ENCODE measurements around the gene VRK2.

Gene VRK2

DNA sequence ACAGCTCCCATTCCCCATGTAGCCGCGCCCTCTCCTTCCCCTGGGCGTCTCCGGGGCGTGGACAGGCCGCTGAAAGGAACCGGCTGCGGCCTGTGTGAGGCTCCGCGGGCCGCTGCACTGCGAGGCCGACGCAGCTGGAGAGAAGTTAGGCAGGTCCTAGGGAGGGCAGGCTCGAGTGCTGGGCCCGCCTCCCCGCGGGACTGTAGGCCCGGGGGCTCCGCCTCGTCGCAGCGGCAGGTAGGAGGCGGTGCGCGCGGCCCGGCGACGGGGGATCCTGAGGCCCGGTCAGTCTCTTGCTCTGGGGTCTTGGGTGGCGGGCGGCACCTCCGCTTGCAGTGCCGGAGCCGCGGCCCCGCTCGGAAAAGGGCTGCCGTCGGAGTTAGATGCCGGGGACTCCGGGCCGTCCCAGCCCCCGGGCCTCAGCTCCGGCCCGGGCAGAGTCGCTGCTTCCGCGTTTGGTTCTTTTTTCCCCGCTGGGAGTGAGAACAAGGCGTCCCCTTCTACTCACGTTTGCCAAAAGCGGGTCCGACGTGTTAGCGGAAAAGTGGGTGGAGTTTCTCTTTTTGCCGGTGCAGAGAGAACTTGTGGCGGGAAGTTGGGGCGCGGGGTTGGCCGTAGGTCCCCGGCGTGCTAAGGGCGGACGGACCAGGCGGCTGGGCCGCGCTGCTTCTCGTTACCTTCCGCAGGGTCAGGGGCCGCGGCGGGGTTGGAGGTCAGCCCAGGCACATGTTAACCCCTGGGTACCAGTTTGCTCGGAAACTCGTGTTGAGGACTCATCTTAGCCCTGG is at the start of gene VRK2:
TSS of gene VRK2 (plus strand) at position 222 of the 788 bp plus-strand sequence. CDS start 2,026 bp downstream, outside the sequence.
- Mint-ChIP-seq H3K27ac (peak within 1 kb of the TSS; percentile 92), H3K27me3 (no peaks in the 10 kb centered on the region), H3K4me1 (peaks cover 51% of the 10 kb centered on the region), H3K36me3 (ENCODE audit: low read depth) (peaks cover 13% of the 10 kb centered on the region), H3K4me3 (peak within 1 kb of the TSS; percentile 89), H3K9me3 (no peaks in the 10 kb centered on the region)
- DNase-seq (peak; percentile 82), ATAC-seq (peak; percentile 96)

DNA sequence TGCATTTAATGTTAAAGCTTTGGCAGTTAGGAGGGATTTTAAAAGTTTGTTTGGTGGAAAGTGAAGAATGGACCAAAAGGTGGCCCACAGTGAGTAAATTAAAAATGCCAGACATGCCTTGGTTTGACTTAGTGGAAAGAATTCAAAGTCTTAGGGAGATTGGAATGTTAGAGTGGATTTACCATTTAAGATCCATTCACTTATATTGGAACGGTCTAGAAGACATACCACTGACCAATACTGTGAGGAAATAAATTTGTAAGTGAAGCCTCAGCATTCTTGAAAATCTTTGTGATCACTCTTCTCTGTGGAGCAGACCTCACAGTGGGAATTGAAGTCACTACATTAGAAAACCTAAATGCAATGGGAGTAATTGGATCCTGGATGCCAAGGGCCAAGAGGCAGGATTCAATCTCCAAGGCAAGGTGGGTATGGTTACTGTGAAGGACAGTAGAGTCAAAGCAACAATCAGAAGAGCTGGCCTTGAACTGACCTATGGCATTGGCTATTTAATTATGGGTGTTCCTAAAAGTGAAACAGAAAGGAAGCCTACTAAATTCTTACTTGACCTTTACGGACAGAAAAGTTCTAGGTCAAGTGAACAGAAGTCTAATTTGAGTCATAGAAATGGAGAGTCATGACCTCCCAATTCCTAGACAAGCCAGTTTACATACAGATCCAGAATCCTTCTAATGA is 40.2 kb upstream of the VRK2 start:
- H3K36me3 Mint-ChIP-seq (ENCODE audit: low read depth): no peaks in the 10 kb centered on the region
- H3K27ac Mint-ChIP-seq: no peak overlapping the region
- H3K4me3 Mint-ChIP-seq: no peak overlapping the region
- no peaks in the 10 kb centered on the region for H3K27me3 Mint-ChIP-seq
- DNase-seq (no peak), ATAC-seq (no peak)
- no peaks in the 10 kb centered on the region for H3K9me3 Mint-ChIP-seq
- H3K4me1 Mint-ChIP-seq: no peaks in the 10 kb centered on the region

DNA sequence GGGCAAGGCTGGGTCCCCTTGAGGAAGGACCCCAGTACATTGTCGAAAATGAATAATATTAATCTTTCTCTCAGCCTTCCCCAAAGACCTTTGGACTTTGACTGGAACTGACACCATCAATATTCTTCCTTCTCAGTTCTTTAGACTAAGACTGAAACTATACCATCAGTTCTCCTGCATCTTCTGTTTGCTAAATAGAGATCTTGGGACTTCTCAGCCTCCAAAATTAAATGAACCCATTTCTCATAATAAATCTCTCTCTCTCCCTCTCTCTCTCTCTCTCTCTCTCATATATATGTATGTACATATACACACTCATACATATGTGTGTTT is 39.7 kb upstream of the VRK2 start:
- Mint-ChIP-seq H3K4me1 (no peaks in the 10 kb centered on the region), H3K4me3 (no peak overlapping the region), H3K36me3 (ENCODE audit: low read depth) (no peaks in the 10 kb centered on the region), H3K27ac (no peak overlapping the region), H3K27me3 (no peaks in the 10 kb centered on the region), H3K9me3 (no peaks in the 10 kb centered on the region)
- ATAC-seq (no peak), DNase-seq (no peak)

DNA sequence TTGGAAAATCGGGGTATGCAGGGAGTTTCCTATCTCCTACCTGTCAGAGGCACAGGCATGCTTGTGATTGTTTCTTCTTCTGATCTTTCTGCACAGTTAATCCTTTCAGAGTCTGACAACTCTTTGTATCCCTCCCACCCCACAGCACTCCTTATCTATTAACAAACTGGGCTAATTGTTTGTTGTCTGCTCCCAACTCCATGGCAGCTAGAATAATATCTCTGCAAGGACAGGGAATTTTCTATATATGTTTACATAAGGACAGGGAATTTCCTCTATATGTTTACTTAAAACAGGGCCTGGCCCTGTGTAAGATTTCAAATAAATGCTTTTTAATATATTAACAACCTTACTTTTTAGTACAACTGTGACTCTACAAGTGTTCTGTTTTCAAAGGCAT is 36.0 kb upstream of the VRK2 start:
- Mint-ChIP-seq H3K27me3 (no peaks in the 10 kb centered on the region), H3K36me3 (ENCODE audit: low read depth) (peaks cover 1% of the 10 kb centered on the region), H3K4me3 (no peak overlapping the region), H3K4me1 (no peaks in the 10 kb centered on the region), H3K27ac (no peak overlapping the region), H3K9me3 (peaks cover 4% of the 10 kb centered on the region)
- ATAC-seq (no peak), DNase-seq (no peak)

DNA sequence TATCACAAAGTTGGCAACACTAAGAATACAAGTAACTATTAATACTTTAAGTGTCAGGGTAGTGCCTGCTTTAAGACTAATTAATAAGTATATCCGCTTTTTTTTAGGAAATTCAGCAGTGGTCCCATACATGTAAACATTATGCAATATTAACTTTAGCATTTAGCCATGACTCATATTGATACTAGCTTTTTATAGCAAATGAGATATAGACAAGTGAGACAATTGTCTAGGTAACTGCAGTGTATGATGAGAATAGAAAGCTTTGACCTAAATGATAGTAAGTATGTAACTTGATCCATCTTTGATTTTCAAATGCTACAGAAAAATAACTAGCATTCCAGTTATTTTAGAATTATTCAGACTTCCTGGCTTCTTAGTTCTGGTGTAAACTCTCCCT is 27.4 kb upstream of the VRK2 start:
- no peak overlapping the region for H3K4me3 Mint-ChIP-seq
- DNase-seq: no peak
- H3K27ac Mint-ChIP-seq: no peak overlapping the region
- no peak for ATAC-seq
- H3K36me3 Mint-ChIP-seq (ENCODE audit: low read depth): peaks cover 5% of the 10 kb centered on the region
- peaks cover 9% of the 10 kb centered on the region for H3K9me3 Mint-ChIP-seq
- no peaks in the 10 kb centered on the region for H3K27me3 Mint-ChIP-seq
- H3K4me1 Mint-ChIP-seq: peaks cover 15% of the 10 kb centered on the region

DNA sequence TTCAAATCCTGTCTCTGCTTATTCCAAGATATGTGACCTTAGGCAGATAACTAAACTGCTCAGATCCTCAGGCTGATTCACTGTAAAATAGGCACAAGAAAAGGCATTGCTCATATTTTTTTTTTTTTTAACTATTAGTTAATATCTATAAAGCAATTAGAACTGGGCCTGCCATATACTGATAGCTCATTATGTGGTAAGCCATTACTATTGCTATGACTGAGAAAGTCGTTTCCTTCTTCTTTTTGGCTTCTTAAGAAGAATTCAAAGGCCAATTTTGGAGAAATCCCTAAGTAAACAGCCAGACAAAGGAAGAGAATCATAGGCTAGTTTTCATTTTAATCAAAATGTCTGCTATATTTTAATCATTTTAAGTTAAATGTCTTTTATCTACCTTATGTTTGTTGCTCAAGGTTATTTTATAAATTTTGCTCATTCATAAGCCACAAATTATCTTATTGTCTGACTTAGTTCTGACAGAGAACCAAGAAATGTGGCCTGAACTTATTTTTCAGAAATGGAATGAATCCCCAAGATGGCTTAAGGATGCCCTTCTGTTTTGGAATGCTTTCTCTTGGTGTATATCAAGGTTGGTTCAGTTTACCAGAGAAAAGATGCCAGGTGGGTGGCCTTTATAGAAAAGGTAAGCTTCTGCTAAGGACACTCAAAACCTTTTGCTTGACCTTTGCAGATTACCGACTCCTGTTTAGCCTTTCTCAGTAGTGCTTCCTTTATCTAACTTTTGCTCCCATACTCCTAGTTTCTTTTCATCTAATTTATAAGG is 21.3 kb upstream of the VRK2 start:
- H3K27ac Mint-ChIP-seq: no peak overlapping the region

DNA sequence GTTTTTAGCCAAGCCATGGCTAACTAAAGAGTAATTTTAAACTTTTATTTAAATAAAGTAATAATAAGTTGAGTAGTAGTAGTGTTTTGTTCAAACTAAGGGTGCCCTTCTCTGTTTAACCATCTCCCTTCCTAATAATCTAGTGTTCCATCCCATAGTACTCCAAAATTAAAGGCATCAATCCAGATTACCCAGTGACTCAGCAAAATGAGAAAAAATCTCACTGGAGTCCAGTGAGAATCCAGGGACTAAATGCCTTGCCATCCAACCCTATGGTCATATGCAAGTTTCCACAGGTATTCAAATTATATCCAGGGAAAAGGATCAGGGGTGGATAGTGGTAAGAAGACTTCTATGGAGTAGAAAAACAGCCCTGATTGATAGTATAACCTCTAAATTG is 19.6 kb upstream of the VRK2 start:
- ATAC-seq (no peak), DNase-seq (no peak)
- Mint-ChIP-seq H3K27me3 (no peaks in the 10 kb centered on the region), H3K9me3 (no peaks in the 10 kb centered on the region), H3K36me3 (ENCODE audit: low read depth) (no peaks in the 10 kb centered on the region), H3K4me1 (peaks cover 24% of the 10 kb centered on the region), H3K4me3 (no peak overlapping the region), H3K27ac (no peak overlapping the region)

More for the DNA sequence above, 21.3 kb upstream of the VRK2 start:
- no peaks in the 10 kb centered on the region for H3K9me3 Mint-ChIP-seq
- peaks cover 24% of the 10 kb centered on the region for H3K4me1 Mint-ChIP-seq
- DNase-seq (no peak), ATAC-seq (no peak)
- H3K36me3 Mint-ChIP-seq (ENCODE audit: low read depth): no peaks in the 10 kb centered on the region
- no peak overlapping the region for H3K4me3 Mint-ChIP-seq
- no peaks in the 10 kb centered on the region for H3K27me3 Mint-ChIP-seq

DNA sequence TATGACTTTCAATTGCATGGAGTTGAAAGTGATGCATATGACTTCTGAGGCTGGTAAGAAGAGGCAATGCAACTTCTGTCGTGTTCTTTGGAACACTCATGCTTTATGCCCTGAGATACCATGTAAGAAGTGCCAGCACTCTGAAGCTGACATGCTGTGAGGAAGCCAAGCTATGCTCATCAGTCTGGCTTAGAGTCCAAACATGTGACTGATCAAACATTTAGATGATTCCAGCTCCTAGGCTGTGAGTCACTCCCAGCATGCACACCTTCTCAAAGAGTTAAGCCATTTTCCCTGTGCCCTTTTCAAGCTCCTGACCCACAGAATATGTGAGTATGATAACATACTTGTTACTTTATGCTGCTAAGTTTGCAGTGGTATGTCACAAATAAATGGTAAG is 15.8 kb upstream of the VRK2 start:
- Mint-ChIP-seq H3K27me3 (no peaks in the 10 kb centered on the region), H3K4me1 (peaks cover 7% of the 10 kb centered on the region), H3K9me3 (no peaks in the 10 kb centered on the region), H3K36me3 (ENCODE audit: low read depth) (no peaks in the 10 kb centered on the region), H3K4me3 (no peak overlapping the region), H3K27ac (no peak overlapping the region)
- DNase-seq: no peak
- ATAC-seq: no peak

DNA sequence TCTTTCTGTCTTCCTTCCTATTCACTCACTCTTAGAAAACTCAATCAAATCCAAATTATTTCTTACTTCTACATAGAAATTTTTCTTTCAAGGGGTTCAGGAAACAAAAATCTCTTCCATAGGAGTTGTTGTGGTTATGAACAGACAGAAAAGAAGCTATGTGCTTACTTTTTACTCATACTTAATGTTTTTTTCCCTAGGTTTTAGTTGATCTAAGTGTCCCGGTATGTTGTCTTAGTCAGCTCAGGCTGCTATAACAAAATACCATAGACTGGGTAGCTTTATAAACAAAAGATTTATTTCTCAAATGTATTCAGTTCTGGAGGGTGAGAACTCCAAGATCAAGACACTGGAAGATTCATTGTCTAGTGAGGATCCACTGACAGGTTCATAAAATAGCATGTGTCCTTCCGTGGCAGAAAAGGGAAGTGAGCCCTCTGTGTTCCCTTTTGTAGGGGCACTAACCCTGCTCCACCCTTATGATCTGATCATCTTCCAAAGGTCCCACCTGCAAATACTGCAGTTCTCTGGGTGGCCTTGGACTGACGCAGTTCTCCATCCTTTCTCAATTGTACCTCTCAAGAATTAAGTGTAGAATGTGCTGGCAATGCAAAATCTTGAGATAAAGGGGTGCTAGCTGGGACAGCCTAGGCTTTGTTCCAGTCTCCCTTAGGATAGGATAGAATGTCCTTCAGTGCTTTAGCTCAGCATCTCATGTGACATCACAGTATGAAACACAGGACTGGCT is 14.4 kb upstream of the VRK2 start:
- ATAC-seq (peak; percentile 28), DNase-seq (no peak)
- peaks cover 3% of the 10 kb centered on the region for H3K4me1 Mint-ChIP-seq
- no peaks in the 10 kb centered on the region for H3K27me3 Mint-ChIP-seq
- no peak overlapping the region for H3K27ac Mint-ChIP-seq
- H3K9me3 Mint-ChIP-seq: no peaks in the 10 kb centered on the region
- no peaks in the 10 kb centered on the region for H3K36me3 Mint-ChIP-seq (ENCODE audit: low read depth)
- H3K4me3 Mint-ChIP-seq: no peak overlapping the region

DNA sequence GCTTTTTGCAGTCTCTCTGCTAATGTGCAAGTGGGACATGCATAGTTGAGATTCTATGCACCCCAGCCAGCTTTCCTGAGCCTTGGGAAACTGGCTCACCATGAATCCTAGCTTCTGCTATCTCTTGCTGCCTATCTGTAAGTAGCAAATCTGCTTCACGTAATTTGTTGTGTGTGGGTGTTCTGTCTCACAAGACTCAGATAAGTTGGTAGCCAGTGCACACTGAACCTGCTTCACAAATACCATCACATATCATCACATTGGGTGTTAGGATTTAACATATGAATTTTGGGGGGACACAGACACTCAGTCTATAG is 13.9 kb upstream of the VRK2 start:
- DNase-seq (no peak), ATAC-seq (no peak)
- H3K4me3 Mint-ChIP-seq: no peak overlapping the region
- no peaks in the 10 kb centered on the region for H3K27me3 Mint-ChIP-seq
- H3K36me3 Mint-ChIP-seq (ENCODE audit: low read depth): peaks cover 3% of the 10 kb centered on the region
- H3K9me3 Mint-ChIP-seq: no peaks in the 10 kb centered on the region
- H3K27ac Mint-ChIP-seq: no peak overlapping the region
- peaks cover 3% of the 10 kb centered on the region for H3K4me1 Mint-ChIP-seq

DNA sequence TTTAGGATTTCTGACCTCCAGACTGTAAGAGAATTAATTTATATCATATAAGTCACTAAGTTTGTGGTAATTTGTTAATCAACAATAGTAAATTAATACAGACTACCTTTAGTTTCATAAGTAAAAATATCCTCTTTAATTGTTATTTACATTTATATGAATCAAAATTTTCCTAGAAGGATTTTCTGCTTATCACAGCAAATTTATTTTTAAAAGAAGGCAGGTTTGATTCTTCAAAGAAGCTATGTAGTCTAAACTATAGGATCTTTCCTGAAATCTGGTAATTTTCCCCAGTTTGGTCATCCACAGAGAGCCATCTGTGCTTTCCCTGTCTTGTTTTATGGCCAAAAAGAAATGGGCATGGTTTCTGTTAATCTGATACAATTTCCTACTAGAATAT is 13.1 kb upstream of the VRK2 start:
- no peaks in the 10 kb centered on the region for H3K9me3 Mint-ChIP-seq
- no peak overlapping the region for H3K27ac Mint-ChIP-seq
- H3K27me3 Mint-ChIP-seq: no peaks in the 10 kb centered on the region
- peaks cover 8% of the 10 kb centered on the region for H3K36me3 Mint-ChIP-seq (ENCODE audit: low read depth)
- H3K4me3 Mint-ChIP-seq: no peak overlapping the region
- DNase-seq (no peak), ATAC-seq (no peak)
- peaks cover 3% of the 10 kb centered on the region for H3K4me1 Mint-ChIP-seq

DNA sequence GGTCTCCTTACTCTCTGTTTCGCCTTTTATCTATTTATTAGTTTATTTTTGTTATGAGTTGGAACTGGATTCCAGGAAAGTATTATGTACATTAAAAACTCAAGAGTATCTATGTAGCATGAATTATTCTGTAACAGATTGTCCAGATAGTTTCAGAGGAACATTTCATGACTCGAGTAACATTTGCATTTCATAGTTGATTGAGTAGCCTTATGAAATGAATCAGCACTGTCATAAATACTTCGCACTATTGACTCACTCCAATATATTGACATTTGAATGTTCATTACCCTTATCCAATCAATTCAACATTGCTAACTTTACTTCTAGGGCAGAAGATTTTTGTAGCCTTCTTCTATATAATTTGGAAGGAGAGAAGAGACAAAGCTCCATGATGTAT is 11.3 kb upstream of the VRK2 start:
- no peak overlapping the region for H3K27ac Mint-ChIP-seq
- H3K9me3 Mint-ChIP-seq: no peaks in the 10 kb centered on the region
- DNase-seq (no peak), ATAC-seq (no peak)
- no peak overlapping the region for H3K4me3 Mint-ChIP-seq
- peaks cover 7% of the 10 kb centered on the region for H3K4me1 Mint-ChIP-seq
- H3K36me3 Mint-ChIP-seq (ENCODE audit: low read depth): peaks cover 8% of the 10 kb centered on the region
- H3K27me3 Mint-ChIP-seq: no peaks in the 10 kb centered on the region

DNA sequence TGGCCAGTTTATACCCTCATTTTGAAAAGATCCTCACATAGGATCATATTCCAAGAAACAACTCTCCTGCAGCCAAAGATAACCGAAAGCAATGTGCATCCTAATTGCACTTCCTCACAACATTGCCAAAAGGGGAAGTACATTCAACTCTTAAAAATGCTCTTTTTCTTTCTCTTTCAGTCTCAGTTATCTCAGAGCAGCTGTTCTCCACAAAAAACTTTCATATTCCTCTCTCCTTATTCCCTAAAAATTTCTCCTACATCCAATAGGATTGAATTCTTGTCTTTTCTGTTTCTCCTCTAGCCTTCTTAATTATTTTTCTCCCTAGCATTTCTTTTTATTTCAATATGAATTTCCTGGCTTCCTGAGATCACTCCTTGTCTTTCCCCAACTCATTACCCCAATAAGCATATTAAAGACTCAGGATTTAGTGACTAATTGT is 7.4 kb upstream of the VRK2 start:
- H3K9me3 Mint-ChIP-seq: no peaks in the 10 kb centered on the region

DNA sequence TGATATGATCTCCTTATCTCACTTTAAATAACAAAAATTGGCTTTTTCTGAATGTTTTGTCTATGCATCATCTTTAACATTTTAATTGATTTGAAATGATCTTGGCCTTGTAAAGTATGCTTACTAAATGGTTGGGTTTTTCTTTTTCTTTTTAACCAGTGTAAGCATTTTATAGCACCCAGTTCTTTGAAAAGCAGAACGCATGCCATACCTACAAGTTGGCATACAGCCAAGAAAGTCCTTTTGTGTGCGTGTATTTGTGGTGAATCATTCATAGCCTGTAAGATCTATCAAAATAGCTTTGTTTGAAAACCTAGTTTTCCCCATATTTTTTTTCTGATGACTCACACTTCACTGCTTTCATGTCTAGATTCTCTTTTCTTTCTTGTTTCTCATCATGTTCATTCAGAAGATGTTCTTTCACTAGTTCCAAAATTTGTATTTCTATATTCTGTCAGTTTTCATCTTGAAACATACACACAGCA is 4.1 kb upstream of the VRK2 start:
- ATAC-seq: no peak
- no peak for DNase-seq
- H3K36me3 Mint-ChIP-seq (ENCODE audit: low read depth): peaks cover 11% of the 10 kb centered on the region
- peak overlapping the region; percentile 59 for H3K27ac Mint-ChIP-seq
- no peaks in the 10 kb centered on the region for H3K27me3 Mint-ChIP-seq
- no peak overlapping the region for H3K4me3 Mint-ChIP-seq
- H3K9me3 Mint-ChIP-seq: no peaks in the 10 kb centered on the region
- H3K4me1 Mint-ChIP-seq: peaks cover 36% of the 10 kb centered on the region

More for the DNA sequence above, 7.4 kb upstream of the VRK2 start:
- ATAC-seq: no peak
- DNase-seq: no peak
- Mint-ChIP-seq H3K4me3 (no peak overlapping the region), H3K27me3 (no peaks in the 10 kb centered on the region), H3K36me3 (ENCODE audit: low read depth) (peaks cover 11% of the 10 kb centered on the region), H3K4me1 (peaks cover 23% of the 10 kb centered on the region), H3K27ac (no peak overlapping the region)

Data from activated naive CD8-positive, alpha-beta T cell treated with anti-CD3 and anti-CD28 coated beads, Interleukin-2, amount 50 U/mL, for 24 hours (primary cell).